Keratinocyte (primary cell): ENCODE results near the gene YPEL1. TPM values are rescaled to one million over a fixed set of nuclear protein-coding genes. Genes with fewer than 3 reads are reported as not detected.

Source experiments
- DNase-seq: peaks from one replicate; pipeline ENCODE4 v3.0.0-alpha.2; 2011; ENCODE audit warnings: low read depth, missing footprints, low spot score
- FAIRE-seq: peaks from 2 replicates; lab custom pipeline; 2011; peaks lifted over from hg19 to GRCh38; lab: Jason Lieb, UNC
- H2AFZ ChIP-seq: 2 replicates; pipeline ENCODE4 v1.6.0; 2012; ENCODE audit warnings: low read length, control low read depth, inconsistent platforms; ENCODE audit not compliant: control insufficient read depth
- H3K27ac ChIP-seq: 2 replicates; pipeline ENCODE4 v1.5.1; 2011; ENCODE audit warnings: low read length; ENCODE audit not compliant: control insufficient read depth, insufficient read depth
- H3K27me3 ChIP-seq: 3 replicates; pipeline ENCODE4 v1.6.0; 2011; ENCODE audit warnings: low read length; ENCODE audit not compliant: control insufficient read depth, insufficient read depth; ENCODE audit errors: extremely low read depth
- H3K36me3 ChIP-seq, 2 experiments: 2 replicates in 1 of 2; 3 replicates in 1 of 2; pipeline ENCODE4 v1.5.1; 2011; ENCODE audit warnings: low read length in 2 of 2, mild to moderate bottlenecking in 1 of 2; ENCODE audit not compliant: control insufficient read depth in 2 of 2, insufficient read depth in 2 of 2; ENCODE audit errors: extremely low read depth in 1 of 2
- H3K4me1 ChIP-seq: 3 replicates; pipeline ENCODE4 v1.5.1; 2011; ENCODE audit warnings: low read length; ENCODE audit not compliant: control insufficient read depth, insufficient read depth; ENCODE audit errors: extremely low read depth
- H3K4me2 ChIP-seq: 3 replicates; pipeline ENCODE4 v1.6.0; 2011; ENCODE audit warnings: low read depth, low read length; ENCODE audit not compliant: control insufficient read depth, insufficient read depth; ENCODE audit errors: extremely low read depth
- H3K4me3 ChIP-seq, 3 experiments: fragments of 200-600 bp in 1 of 3; sonication (generic) in 1 of 3; 2 replicates in 2 of 3; 3 replicates in 1 of 3; pipeline ENCODE4 v1.5.1; 2011 to 2016; ENCODE audit warnings: low read length in 3 of 3, mild to moderate bottlenecking in 3 of 3, control low read depth in 2 of 3, inconsistent platforms in 1 of 3, low read depth in 1 of 3, mixed read lengths in 1 of 3, mixed run types in 1 of 3, moderate library complexity in 1 of 3; ENCODE audit not compliant: control insufficient read depth in 2 of 3, insufficient read depth in 2 of 3; ENCODE audit errors: extremely low read depth in 1 of 3
- H3K79me2 ChIP-seq: 2 replicates; pipeline ENCODE4 v1.6.0; 2012; ENCODE audit warnings: low read length; ENCODE audit not compliant: control insufficient read depth, insufficient read depth
- H3K9ac ChIP-seq: 3 replicates; pipeline ENCODE4 v1.6.0; 2011; ENCODE audit warnings: low read length; ENCODE audit not compliant: control insufficient read depth, insufficient read depth; ENCODE audit errors: extremely low read depth
- H3K9me1 ChIP-seq: 3 replicates; pipeline ENCODE4 v1.6.0; 2011; ENCODE audit warnings: low read length; ENCODE audit not compliant: control insufficient read depth, insufficient read depth; ENCODE audit errors: extremely low read depth
- H3K9me3 ChIP-seq: 2 replicates; pipeline ENCODE4 v1.5.1; 2012; ENCODE audit warnings: low read depth, low read length; ENCODE audit not compliant: control insufficient read depth
- H4K20me1 ChIP-seq: 3 replicates; pipeline ENCODE4 v1.6.0; 2011; ENCODE audit warnings: low read length; ENCODE audit not compliant: control insufficient read depth, insufficient read depth; ENCODE audit errors: extremely low read depth
- CTCF ChIP-seq, 3 experiments: IDR thresholded peaks in 1 of 3; conservative IDR thresholded peaks in 1 of 3; optimal IDR thresholded peaks in 1 of 3; 2 replicates in 2 of 3; 3 replicates in 1 of 3; pipeline versions ENCODE3 to v1.5.1; 2011; ENCODE audit warnings: low read length in 3 of 3, mild to moderate bottlenecking in 3 of 3, moderate library complexity in 2 of 3, control low read depth in 1 of 3, inconsistent platforms in 1 of 3; ENCODE audit not compliant: insufficient read depth in 2 of 3; ENCODE audit errors: extremely low read depth in 1 of 3
- EZH2 ChIP-seq: IDR thresholded peaks from one replicate; pipeline ENCODE4 v1.6.1; 2012; ENCODE audit warnings: inconsistent platforms, mild to moderate bottlenecking, low read length, moderate library complexity
- dilution Hi-C: fragments of 300-500 bp; cut with MboI; formaldehyde crosslinking; loops from one replicate; pipeline ENCODE4 v1.7.0; 2020; ENCODE audit warnings: low sequenced_read_pairs; ENCODE audit not compliant: extremely low pct_ligation_motif_present
- polyA plus RNA-seq, 5 experiments: library from polyadenylated mRNA; depleted of rRNA in 3 of 5; stranded (reverse) in 3 of 5; stranded (forward) in 1 of 5; unstranded in 1 of 5; fragments of >200 nt; gene quantifications; 1 replicate in 1 of 5; 2 replicates in 3 of 5; 3 replicates in 1 of 5; pipeline versions ENCODE4 v1.2.1 to v1.2.3, GENCODE V29; 2011 to 2012; ENCODE audit warnings: missing spikeins in 2 of 5, low read depth in 1 of 5, low replicate concordance in 1 of 5

Gene YPEL1
- polyA plus RNA-seq, 1 donor (not counting 4 experiments of a cell fraction or from before 2014, with no cell fraction given), result 0.03 TPM

- Histone ChIP-seq H4K20me1 (no peaks in the 10 kb centered on the region), H3K9ac (no peak overlapping the region), H2AFZ (no peak overlapping the region), H3K4me2 (no peak overlapping the region), H3K9me3 (no peaks in the 10 kb centered on the region), H3K9me1 (no peaks in the 10 kb centered on the region), H3K36me3 (no peaks in the 10 kb centered on the region), H3K4me3 (no peak overlapping the region), H3K27me3 (no peaks in the 10 kb centered on the region), H3K27ac (no peak overlapping the region), H3K79me2 (no peaks in the 10 kb centered on the region), H3K4me1 (peaks cover 10% of the 10 kb centered on the region)
- DNase-seq (no peak), FAIRE-seq (no peak)
- dilution Hi-C loops, result no loop called here
- no peak for TF ChIP-seq CTCF (optimal IDR thresholded peaks at IDR 0.05 in 1 of 3, IDR thresholded peaks at IDR 0.05 in 1 of 3, conservative IDR thresholded peaks at IDR 0.05 in 1 of 3; ENCODE audit: extremely low read depth in 1 of 3, insufficient read depth in 2 of 3, low read length in 3 of 3)
- TF ChIP-seq EZH2, result no peak
Observed at GRCh38 chr22:21707677-21708076, 27.9 kb downstream of the YPEL1 start.

- H3K27ac ChIP-seq, result no peak overlapping the region
- no peaks in the 10 kb centered on the region for H3K9me3 ChIP-seq
- no peak for TF ChIP-seq EZH2
- TF ChIP-seq CTCF (optimal IDR thresholded peaks at IDR 0.05 in 1 of 3, IDR thresholded peaks at IDR 0.05 in 1 of 3, conservative IDR thresholded peaks at IDR 0.05 in 1 of 3; ENCODE audit: extremely low read depth in 1 of 3, insufficient read depth in 2 of 3, low read length in 3 of 3), result no peak
- no peak overlapping the region for H2AFZ ChIP-seq
- no peak overlapping the region for H3K4me3 ChIP-seq
- no peaks in the 10 kb centered on the region for H3K36me3 ChIP-seq
- H3K9me1 ChIP-seq, result no peaks in the 10 kb centered on the region
- DNase-seq (no peak), FAIRE-seq (no peak)
- no peak overlapping the region for H3K4me2 ChIP-seq
- dilution Hi-C loops, result no loop called here
- no peaks in the 10 kb centered on the region for H3K79me2 ChIP-seq
- H3K9ac ChIP-seq, result no peak overlapping the region
- H3K4me1 ChIP-seq, result no peaks in the 10 kb centered on the region
- no peaks in the 10 kb centered on the region for H3K27me3 ChIP-seq
- no peaks in the 10 kb centered on the region for H4K20me1 ChIP-seq
Observed at GRCh38 chr22:21703684-21704316, 31.8 kb downstream of the YPEL1 start.
